ENCODE measurements around the gene KCNA5.

GRCh38 chr12:5052348-5052747 is 8.7 kb downstream of the KCNA5 start:
- no peak for TF ChIP-seq CTCF (conservative IDR thresholded peaks at IDR 0.05; ENCODE audit: low read depth, low read length)
- TF ChIP-seq RFX5 (IDR thresholded peaks at IDR 0.05; ENCODE audit: low read depth, low read length): no peak
- no peak for TF ChIP-seq RAD21 (IDR thresholded peaks at IDR 0.05; ENCODE audit: low read length)
- TF ChIP-seq CEBPB (IDR thresholded peaks at IDR 0.05; ENCODE audit: low read depth, low read length): no peak
- TF ChIP-seq MXI1 (IDR thresholded peaks at IDR 0.05; ENCODE audit: borderline replicate concordance, low read depth, low read length): no peak
- TF ChIP-seq POLR2A (IDR thresholded peaks at IDR 0.05; ENCODE audit: low read depth, low read length): no peak
- no peak for TF ChIP-seq MAFK (IDR thresholded peaks at IDR 0.05; ENCODE audit: low read depth, low read length)
